Effector memory CD8-positive, alpha-beta T cell (primary cell): ENCODE results near the gene RAD51.

Experiments
- ATAC-seq: fragments of 150-1000 bp; cut with Tn5 transposase; replicated peaks from 2 replicates; pipeline ENCODE4 v1.10.0; 2021; ENCODE audit warnings: mild to moderate bottlenecking, moderate library complexity
- DNase-seq, 3 experiments: peaks; one replicate each; pipeline ENCODE4 v3.0.0; 2021
- H3K27ac Mint-ChIP-seq, 2 donors: one replicate each; pipeline ENCODE4 v1.8.0; 2022; ENCODE audit warnings: mild to moderate bottlenecking in 2 of 2, mixed read lengths in 2 of 2, moderate library complexity in 2 of 2
- H3K27me3 Mint-ChIP-seq, 2 donors: one replicate each; pipeline ENCODE4 v1.8.0; 2022; ENCODE audit warnings: mixed read lengths in 2 of 2
- H3K36me3 Mint-ChIP-seq: one replicate; pipeline ENCODE4 v1.8.0; 2022; ENCODE audit warnings: mild to moderate bottlenecking, moderate library complexity, mixed read lengths; ENCODE audit not compliant: insufficient read depth
- H3K4me1 Mint-ChIP-seq, 2 donors: one replicate each; pipeline ENCODE4 v1.8.0; 2022; ENCODE audit warnings: low read depth in 2 of 2, mixed read lengths in 2 of 2
- H3K4me3 Mint-ChIP-seq, 2 donors: one replicate each; pipeline ENCODE4 v1.8.0; 2022; ENCODE audit warnings: mild to moderate bottlenecking in 2 of 2, mixed read lengths in 2 of 2, moderate library complexity in 2 of 2
- H3K9me3 Mint-ChIP-seq, 2 donors: one replicate each; pipeline ENCODE4 v1.8.0; 2022; ENCODE audit warnings: mixed read lengths in 2 of 2

RAD51 gene

DNA sequence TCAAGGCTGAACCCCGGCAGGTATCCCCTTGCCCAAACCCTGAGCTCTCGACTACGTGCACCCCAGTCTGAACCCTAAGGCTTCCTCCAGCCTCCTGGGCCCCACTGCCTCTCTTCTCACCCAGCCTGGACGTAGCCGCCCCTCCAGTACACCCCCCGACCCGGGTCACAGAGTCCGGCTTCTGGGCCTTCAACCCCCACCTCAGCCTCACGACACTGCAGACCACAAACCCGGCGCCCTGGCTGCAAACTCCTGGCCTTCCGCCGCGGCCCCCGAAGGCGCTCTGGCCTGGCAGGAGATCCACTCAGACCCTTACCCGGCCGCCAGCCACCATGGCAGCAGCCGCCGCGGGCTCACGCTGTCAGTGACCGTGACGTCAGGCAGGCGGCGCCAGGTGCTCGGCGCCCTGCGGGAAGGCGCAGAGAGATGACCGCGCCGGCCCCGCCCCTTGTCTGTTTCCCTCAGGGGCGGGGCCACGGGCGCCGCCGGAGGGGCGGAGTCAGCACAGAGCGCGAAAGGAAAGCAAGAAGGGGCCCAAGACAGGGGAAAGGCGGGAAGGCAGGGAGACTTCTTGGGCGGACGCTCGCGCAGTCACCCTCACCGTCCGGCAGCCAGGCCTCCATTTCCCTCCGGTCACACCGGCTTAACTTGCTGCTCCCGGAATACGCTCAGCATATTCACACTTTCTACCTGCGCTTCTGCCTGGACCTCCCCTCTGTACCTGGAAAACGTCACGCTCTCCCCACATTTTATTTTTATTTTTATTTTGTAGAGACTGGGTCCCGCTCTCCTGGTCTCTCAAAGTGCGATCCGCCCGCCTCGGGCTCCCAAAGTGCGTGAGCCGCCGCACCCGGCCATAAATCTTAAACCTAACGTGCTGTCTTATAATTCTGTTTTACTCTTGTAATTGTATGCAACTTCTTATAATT, 60.2 kb downstream of the RAD51 start, which contains the start of gene RMDN3:
Gene RMDN3, minus strand, starts transcription at position 372 of the 929 bp plus-strand sequence. CDS start 471 bp downstream, outside the sequence.
- Mint-ChIP-seq H3K27ac (peak within 1 kb of the TSS; percentile 95 to 98), H3K9me3 (no peaks in the 10 kb centered on the region), H3K4me3 (peak within 1 kb of the TSS; percentile 95 to 99), H3K27me3 (no peaks in the 10 kb centered on the region), H3K4me1 (peaks cover 24 to 30% of the 10 kb centered on the region in 2 donors), H3K36me3 (peaks cover 32% of the 10 kb centered on the region)
- DNase-seq (peak; percentile 91 to 92 (median 92)), ATAC-seq (peak; percentile 86)

DNA sequence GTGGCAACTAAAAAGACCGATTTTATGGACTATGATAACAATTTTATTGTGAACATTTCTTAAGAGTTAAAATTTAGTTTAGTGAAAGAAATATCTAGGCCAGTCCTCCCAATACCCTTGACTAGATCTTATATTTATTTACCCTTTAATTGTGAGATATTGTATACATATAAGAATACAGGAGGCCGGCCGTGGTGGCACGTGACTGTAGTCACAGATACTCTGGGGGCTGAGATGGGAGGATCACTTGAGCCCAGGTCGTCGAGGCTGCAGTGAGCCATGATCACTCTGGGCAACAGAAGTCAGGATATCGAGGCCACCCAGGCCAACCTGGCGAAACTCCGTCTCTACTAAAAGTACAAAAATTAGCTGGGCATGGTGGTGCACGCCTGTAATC, 60.8 kb downstream of the RAD51 start:
- Mint-ChIP-seq H3K27ac (peak overlapping the region; percentile 95 to 98), H3K4me3 (peak overlapping the region; percentile 95 to 99), H3K9me3 (no peaks in the 10 kb centered on the region), H3K4me1 (peaks cover 24 to 30% of the 10 kb centered on the region in 2 donors), H3K36me3 (peaks cover 27% of the 10 kb centered on the region), H3K27me3 (no peaks in the 10 kb centered on the region)
- no peak for ATAC-seq
- DNase-seq = no peak

DNA sequence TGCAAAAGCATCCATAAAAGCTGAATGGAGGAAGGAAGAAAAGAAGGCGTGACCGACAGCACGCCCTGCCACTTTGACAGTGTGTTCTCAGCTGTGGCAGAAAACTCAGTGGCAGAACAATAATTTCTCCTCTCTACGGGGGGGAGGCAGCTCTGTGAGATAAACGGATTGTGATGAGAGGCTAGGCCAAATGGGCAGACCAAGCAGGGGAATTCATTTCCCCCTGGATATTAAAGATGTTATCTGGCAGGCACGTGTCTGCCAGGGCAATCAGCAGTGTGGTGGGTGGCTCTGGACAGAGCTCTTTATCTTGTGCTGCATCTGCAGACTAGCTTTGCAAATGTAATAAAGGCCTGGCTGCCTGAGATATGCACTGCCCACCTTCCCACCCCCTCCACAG, 62.0 kb downstream of the RAD51 start:
- Mint-ChIP-seq H3K4me1 (peaks cover 24 to 27% of the 10 kb centered on the region in 2 donors), H3K27me3 (no peaks in the 10 kb centered on the region), H3K36me3 (peaks cover 19% of the 10 kb centered on the region), H3K4me3 (peak overlapping the region; percentile 37 to 99), H3K27ac (peak overlapping the region; percentile 15 to 51), H3K9me3 (no peaks in the 10 kb centered on the region)
- ATAC-seq (no peak), DNase-seq (no peak)

DNA sequence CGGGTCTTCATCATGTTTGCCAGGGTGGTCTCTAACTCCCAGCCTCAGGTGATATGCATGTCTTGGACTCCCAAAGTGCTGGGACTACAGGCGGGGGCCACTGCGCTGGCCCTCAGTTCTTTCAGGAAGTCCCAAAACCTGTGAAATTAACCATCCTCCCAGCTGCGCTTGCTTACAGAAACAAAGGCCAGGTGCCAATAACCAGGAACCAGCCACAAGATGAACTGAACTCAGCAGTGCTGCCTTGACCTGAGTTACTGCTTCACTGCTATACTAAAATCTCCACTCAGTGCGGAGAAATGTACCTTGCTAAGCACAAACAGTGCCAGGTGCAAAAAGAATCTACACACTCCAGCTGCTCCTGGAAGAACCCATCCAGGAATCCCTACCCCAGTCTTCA, 65.0 kb downstream of the RAD51 start:
- H3K4me3 Mint-ChIP-seq = no peak overlapping the region
- H3K9me3 Mint-ChIP-seq = no peaks in the 10 kb centered on the region
- H3K27me3 Mint-ChIP-seq = no peaks in the 10 kb centered on the region
- H3K4me1 Mint-ChIP-seq = peaks cover 8 to 16% of the 10 kb centered on the region in 2 donors
- H3K27ac Mint-ChIP-seq = no peak overlapping the region
- ATAC-seq (no peak), DNase-seq (no peak)
- H3K36me3 Mint-ChIP-seq = peaks cover 6% of the 10 kb centered on the region

DNA sequence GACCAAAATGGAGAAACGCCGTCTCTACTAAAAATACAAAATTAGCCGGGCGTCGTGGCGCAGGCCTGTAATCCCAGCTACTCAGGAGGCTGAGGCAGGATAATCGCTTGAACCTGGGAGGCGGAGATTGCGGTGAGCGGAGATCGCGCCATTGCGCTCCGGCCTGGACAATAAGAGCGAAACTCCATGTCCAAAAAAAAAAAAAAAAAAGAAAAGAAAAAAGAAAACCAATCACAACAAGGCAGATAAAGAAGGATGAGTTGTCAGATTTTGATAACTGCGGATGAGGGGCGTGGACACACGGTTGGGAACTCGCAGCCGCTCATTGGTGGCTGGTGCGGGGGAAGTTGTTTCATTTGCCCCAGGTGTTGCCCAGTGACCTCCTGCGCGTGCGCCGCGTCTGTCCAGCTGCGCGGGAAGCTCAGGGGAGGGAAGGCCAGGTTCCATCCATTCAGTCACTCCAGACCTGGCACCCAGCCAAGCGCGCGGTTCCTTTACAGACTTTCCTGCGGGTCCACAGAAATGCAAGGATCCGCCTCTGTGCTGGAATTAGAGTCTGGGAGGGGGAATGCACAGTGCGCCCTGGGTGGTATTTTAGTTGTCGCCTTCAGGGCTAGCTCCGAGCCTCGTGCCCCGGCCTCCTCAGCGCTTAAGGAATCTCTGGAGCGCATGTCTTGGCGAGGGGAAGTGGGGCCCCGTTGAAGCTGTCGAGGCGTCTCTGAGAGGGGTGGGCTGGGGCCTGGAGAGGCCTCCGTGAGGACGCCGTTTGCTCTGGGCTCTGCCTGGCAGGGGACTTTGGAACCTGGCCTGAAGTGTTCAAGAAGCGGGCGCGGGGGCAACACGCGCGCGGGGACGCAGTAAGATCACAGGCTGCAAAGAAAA, 68.2 kb downstream of the RAD51 start:
- ATAC-seq = no peak
- H3K4me1 Mint-ChIP-seq = peaks cover 13 to 27% of the 10 kb centered on the region in 2 donors
- peak overlapping the region; percentile 92 to 93 for H3K27ac Mint-ChIP-seq
- peak overlapping the region; percentile 78 to 87 for H3K4me3 Mint-ChIP-seq
- peaks cover 10% of the 10 kb centered on the region for H3K36me3 Mint-ChIP-seq
- no peak for DNase-seq
- no peaks in the 10 kb centered on the region for H3K27me3 Mint-ChIP-seq
- H3K9me3 Mint-ChIP-seq = no peaks in the 10 kb centered on the region

DNA sequence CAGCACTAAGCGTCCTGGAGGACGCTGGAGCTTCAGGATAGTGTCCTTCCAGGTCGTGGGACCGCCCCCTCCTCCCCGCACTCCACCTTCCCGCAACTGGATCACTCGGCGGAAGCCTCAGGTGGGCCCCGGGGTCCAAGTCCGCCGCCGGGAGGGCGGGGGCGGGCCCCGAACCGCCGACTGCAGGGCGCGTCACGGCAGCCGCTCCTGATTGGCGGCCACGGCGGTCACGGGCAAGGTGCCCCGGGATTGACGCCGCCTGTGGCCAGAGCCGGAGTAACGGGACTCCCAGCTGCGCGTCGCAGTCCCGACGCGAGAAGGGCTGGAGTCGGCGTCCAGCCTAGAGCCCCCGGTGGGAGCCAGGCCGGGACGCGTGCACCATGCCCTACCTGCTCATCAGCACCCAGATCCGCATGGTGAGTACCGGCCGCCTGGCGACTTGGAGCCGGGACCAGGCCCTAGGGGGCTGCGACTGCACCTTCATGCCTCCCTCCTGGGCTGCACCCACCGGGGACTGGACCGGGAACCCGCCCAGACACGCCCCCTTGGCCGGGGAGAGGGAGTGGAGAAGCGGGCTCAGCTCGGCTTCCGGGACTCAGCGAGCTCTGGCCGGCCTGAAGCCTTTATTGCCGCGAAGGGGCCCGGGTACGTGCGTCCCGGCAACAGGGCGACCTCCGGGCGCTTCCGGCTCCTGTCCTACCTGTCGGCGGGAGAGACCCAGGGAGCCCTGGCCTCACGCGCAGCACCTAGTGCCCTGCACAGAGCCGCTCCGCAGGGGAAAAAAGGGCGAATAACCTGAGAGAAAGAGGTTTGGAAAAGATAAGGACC, 69.0 kb downstream of the RAD51 start, which contains the start of gene GCHFR:
Gene GCHFR, plus strand, starts transcription at position 268 of the 828 bp plus-strand sequence. Its CDS starts 113 bp downstream, at position 381.
- ATAC-seq = peak; percentile 30
- Mint-ChIP-seq H3K27ac (peak within 1 kb of the TSS; percentile 92 to 93), H3K36me3 (peaks cover 10% of the 10 kb centered on the region), H3K4me1 (peaks cover 17 to 35% of the 10 kb centered on the region in 2 donors), H3K9me3 (no peaks in the 10 kb centered on the region), H3K4me3 (peak within 1 kb of the TSS; percentile 78 to 87), H3K27me3 (no peaks in the 10 kb centered on the region)
- peak; percentile 42 to 45 (median 45) for DNase-seq

DNA sequence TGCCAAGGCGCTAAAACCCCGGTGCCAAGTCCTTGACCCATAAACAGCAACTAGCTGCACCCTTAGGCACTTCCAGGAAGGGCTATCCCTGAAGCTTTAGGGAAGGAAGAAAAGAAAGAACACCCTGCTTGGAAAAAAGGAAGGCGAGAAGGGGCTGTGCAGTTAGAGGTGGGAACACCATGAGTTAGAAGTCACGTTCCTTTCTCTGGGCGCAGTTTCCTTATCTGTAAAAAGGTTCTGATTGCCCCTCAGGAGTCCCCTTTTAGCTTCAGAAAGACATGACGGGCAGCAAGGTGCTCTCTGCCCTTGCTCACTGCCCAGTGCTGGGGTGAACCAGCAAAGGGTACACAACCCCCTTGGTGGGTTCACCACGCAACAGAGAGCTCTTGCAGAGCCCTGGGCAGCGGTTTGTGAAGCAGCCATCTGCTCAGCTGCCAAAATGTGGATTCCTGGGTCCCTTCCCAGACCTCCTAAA, 69.7 kb downstream of the RAD51 start:
- Mint-ChIP-seq H3K27me3 (no peaks in the 10 kb centered on the region), H3K36me3 (peaks cover 15% of the 10 kb centered on the region), H3K27ac (peak overlapping the region; percentile 92 to 93), H3K4me1 (peaks cover 22 to 41% of the 10 kb centered on the region in 2 donors), H3K4me3 (peak overlapping the region; percentile 78 to 87), H3K9me3 (no peaks in the 10 kb centered on the region)
- DNase-seq = no peak
- no peak for ATAC-seq

DNA sequence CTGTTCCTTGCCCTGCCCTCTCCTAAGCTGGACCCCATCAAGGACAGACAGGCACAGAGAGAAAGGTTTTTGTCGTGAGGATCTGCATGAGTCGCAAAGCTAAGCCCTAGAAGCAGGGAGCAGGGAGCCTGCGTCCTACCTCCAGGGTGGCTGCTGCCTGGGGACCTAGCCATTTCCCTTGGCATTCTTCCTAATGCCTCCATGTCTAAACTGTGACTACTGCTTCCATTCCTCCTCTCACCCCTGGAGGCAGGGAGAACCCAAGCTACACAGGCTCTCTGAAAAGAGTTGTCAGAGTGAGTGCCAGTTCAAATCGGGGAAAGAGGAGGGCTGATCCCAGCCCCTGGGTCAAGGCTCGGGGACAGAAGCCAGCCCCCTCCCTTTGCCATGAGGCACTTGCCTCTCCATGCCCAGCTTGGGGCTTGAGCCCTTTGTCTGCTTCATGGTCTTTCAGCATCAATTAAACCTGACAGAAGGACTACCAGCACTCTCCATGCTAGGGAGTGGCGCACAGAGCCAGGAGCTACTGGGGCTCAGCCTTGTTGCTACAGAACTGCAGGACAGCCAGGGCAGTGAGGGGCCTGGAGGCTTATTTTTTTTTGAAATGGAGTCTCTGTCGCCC, 71.3 kb downstream of the RAD51 start:
- H3K27me3 Mint-ChIP-seq = no peaks in the 10 kb centered on the region
- ATAC-seq (no peak), DNase-seq (no peak)
- no peaks in the 10 kb centered on the region for H3K9me3 Mint-ChIP-seq
- H3K36me3 Mint-ChIP-seq = peaks cover 16% of the 10 kb centered on the region
- peak overlapping the region in 1 of 2 donors; percentile 87 for H3K4me3 Mint-ChIP-seq
- peak overlapping the region; percentile 92 to 93 for H3K27ac Mint-ChIP-seq
- peaks cover 28 to 47% of the 10 kb centered on the region in 2 donors for H3K4me1 Mint-ChIP-seq

DNA sequence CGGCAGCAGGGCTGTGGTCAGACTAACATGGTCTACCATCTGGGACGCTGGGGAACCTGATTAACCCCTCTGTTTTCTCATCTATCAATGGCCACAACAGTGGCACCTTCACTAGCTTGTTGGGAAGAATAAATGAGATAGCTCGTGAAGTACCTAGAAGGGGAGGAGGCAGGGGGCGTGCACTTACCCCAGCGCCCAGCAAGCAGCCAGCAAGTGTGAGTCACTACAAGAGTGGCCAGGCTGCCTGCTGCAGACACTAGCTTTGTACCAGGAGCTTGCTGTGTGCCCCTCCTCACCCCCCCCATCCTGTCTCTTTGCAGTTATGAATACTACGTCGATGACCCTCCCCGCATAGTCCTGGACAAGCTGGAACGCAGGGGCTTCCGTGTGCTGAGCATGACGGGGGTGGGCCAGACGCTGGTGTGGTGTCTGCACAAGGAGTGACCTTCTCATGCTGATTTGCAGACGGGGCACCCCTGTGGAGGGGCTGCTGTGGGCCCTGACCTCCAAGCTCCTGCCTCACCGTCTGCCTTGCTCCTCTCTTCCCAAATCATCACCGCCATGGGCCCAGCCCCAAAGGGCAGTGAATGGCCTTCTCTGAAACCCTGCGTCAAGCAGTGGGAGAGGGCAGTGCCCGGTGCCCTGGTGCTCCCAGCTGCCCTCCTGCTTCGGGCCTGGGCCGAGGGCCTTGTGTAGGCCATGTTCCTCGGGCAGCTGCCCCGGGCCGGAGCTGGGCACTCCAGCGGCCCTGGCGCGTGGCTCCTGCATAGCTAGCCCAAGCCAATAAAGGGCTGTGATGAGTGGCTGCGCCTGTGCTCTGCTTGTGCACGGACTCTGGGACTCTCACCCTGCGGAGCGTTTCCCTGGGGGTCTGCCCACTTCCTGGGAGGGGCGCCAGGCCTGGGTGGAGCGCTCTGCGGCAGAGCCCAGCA, 72.2 kb downstream of the RAD51 start:
- Mint-ChIP-seq H3K27ac (no peak overlapping the region), H3K4me3 (no peak overlapping the region), H3K9me3 (no peaks in the 10 kb centered on the region), H3K36me3 (peaks cover 21% of the 10 kb centered on the region), H3K27me3 (no peaks in the 10 kb centered on the region), H3K4me1 (peaks cover 28 to 47% of the 10 kb centered on the region in 2 donors)
- no peak for DNase-seq
- no peak for ATAC-seq

DNA sequence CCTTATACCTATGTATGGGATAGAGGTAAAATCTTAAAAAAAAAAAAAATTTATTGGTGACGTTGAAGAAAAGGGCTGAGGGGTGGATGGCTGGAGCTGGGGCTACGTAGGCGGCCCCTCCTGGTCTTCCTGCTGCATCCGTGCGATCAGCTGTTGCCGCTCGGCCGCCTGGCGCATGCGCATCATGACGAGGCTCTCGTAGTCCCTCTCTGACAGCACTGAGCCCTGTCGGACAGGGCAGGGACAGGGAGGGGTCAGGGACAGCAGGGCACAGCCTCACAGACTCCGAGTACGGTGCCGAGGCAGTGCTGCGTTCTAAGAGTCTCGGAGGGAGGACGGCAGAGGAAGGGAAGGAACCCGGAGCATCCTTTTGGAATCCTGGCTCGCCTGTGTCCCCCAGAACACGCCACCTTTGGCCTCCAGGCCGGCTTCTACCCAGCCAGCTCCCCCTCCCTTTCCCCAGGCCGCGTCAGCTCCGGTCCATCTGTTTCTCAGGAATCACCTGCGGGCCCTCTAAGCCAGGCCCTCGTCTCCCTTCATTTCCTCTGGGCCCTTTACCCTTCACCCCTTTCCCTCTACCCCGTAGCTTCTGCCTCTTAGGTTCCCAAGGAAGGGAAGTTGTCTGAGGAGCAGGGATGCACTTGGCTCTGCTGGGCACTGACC, 73.0 kb downstream of the RAD51 start:
- ATAC-seq (no peak), DNase-seq (no peak)
- Mint-ChIP-seq H3K27me3 (no peaks in the 10 kb centered on the region), H3K4me1 (peaks cover 28 to 47% of the 10 kb centered on the region in 2 donors), H3K36me3 (peaks cover 18% of the 10 kb centered on the region), H3K4me3 (peak overlapping the region in 1 of 2 donors; percentile 47), H3K9me3 (no peaks in the 10 kb centered on the region), H3K27ac (peak overlapping the region in 1 of 2 donors; percentile 91)
